Left lobe of liver (tissue), 1 donor: ENCODE measurements around the gene TMEM186. TPM values are rescaled to one million over a fixed set of nuclear protein-coding genes. Genes with fewer than 3 reads are reported as not detected.

Experiments
- total RNA-seq: library from RNA; stranded (reverse); gene quantifications from one replicate; pipeline ENCODE4 v1.2.1, GENCODE V29; 2021
- donor health status: DM: no; HTN: yes; CAD: no.

Gene TMEM186
- total RNA-seq, 1 donor from 2014 or later = 7.5 TPM

Other genes with a start within 250 kb of the TMEM186 start
- not detected for gene TMEM114, start 207.1 kb downstream of the TMEM186 start, total RNA-seq
- gene METTL22, start 175.9 kb downstream of the TMEM186 start, total RNA-seq = 14.9 TPM
- gene ABAT, start 123.0 kb downstream of the TMEM186 start, total RNA-seq = 378 TPM
- 22.9 TPM for gene PMM2, start 200 bp upstream of the TMEM186 start, total RNA-seq
- 62.5 TPM for gene CARHSP1, start 71.4 kb upstream of the TMEM186 start, total RNA-seq
- not detected for gene LITAFD, start 84.7 kb upstream of the TMEM186 start, total RNA-seq
- 44.3 TPM for gene USP7, start 166.3 kb upstream of the TMEM186 start, total RNA-seq